Activated T-cell treated with anti-CD3 and anti-CD28 coated beads for 48 hours (primary cell): ENCODE measurements around the gene NRXN3.
A peak's percentile ranks its signal among the peaks of the same experiment; 100 is the strongest.

Experiments
- DNase-seq: peaks from one replicate; pipeline ENCODE4 v3.0.0-alpha.2; 2020; ENCODE audit warnings: low read depth

Gene NRXN3

DNA sequence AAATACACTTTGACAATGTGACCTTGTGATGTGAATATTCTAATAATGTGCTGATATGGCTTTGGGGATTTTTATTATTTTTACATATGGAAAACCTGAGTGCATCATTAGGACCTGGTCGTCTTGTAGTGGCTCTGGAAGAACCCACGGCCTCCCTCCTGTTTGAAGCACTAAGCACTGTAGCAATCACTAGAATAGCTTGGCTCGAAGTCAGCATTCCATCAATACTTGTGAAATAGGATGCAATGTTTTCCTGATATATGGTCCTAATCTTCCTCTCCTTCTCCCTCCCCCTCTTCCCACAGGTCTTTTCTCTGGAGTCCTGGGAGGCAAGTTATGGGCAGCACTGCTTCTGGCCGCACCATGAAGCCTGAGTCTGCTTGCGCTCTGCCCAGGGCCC lies 71.9 kb downstream of the NRXN3 start:
- no peak for DNase-seq

DNA sequence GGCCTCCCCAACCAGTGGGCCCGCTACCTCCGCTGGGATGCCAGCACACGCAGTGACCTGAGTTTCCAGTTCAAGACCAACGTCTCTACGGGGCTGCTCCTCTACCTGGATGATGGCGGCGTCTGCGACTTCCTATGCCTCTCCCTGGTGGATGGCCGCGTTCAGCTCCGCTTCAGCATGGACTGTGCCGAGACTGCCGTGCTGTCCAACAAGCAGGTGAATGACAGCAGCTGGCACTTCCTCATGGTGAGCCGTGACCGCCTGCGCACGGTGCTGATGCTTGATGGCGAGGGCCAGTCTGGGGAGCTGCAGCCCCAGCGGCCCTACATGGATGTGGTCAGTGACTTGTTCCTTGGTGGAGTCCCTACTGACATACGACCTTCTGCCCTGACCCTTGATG lies 73.0 kb downstream of the NRXN3 start:
- no peak for DNase-seq

DNA sequence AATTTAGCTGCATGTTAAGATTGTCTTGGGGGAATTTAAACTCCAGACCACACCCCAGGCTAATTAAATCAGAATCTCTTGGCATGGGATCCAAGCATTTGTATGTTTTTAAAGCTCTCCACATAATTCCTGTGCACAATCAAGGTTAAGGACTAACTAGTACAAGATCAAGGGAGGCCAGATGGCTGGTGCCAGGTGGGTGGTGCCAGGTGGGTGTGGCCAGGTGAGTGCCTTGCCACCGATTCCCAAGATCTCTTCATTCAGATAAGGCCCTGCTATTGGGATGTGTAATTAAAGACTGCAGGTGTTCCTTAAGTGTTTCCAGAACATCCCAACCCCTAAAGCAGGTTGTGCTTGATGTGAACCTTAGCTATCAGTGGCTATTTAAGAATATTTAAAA lies 75.1 kb downstream of the NRXN3 start:
- no peak for DNase-seq

DNA sequence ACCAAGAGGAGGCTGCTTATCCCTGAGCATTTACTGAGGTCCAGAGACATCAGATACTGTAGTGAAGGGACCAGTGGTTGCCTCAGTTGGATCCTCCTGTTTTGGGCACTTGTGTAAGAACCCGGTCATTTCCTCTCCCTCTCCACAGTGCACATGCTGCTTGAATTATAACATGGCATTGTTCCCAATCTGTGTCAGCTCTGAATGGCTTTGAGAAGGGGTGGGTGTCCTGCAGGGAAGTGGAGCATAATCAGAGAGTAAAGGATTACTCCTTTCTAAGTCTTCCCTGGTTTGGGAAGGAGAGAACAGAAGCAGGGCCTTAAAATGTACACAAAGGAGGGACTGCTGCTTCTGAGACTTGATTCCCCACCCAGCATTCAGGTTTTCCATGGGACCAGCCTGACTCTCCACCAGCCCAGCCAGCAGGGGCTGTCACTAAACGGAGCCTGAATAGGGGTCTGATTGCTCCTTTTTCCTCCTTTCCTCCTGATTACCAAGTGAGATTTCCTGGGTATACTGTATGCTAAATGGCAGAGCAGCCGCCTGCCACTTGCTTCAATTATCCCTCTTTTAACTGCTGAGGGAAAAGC lies 78.4 kb downstream of the NRXN3 start:
- DNase-seq, result no peak

DNA sequence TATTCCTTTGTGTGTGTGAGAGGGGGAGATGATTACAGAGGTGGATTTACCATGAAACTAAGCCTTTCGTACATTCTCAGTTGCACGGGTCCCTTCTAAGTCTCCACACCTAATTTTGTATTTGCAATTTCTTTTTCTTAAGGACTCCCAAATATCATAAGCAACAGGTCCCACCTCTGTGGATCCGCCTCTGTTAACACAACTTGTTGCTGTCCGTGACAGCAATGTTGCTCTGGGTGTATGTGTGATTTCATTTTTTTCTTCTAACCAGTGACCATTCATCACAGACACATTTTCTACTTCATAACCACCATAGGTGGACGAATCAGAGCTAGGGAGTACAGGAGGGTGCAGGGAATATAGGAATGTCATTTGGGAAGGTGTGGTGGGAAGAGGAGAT lies 81.1 kb downstream of the NRXN3 start:
- no peak for DNase-seq

DNA sequence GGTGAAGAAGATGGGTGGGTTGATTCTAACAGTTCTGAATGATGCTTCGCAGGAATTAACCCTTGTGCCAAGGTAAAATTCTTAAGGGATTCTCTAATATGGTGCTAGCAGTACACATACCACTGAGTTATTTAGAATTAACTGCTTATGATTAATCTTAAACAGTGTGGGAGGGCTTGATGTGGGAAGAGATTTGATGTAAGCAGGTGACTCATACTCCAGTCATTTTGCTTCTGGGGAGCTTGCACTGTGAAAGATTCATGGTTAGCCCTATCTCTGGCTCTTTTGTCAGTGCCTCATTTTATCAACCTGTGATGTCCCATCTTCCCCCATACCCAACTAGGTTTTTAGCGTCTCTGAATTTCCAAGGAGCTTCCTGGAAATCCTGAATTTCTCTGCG lies 83.8 kb downstream of the NRXN3 start:
- DNase-seq, result no peak

DNA sequence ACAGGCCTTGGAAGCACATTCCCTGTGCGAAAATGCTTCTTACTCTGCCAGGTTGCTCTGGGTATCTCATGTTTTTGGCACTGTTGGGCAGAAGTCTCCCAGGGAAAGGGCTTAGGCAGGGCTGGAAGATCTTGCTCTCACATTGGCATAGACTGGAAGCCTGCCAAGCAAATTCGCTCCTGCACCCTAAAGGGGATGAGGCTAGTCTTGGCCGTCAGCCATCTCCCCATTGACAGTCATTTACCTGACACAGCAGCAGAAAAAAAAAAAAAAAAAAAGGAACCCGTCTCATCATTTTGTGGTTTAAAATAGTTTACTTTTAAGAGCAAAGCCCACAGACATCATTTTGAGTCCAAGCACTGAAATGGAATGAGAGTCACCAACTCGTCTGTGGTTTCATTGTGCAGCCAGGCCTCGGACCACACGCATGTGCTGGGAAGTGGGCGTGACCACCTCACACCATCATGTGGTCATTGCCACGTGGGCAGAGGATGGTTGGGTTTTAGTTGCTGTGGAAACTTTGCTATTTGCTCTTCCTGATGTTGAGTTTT lies 84.8 kb downstream of the NRXN3 start:
- peak; percentile 50 for DNase-seq

DNA sequence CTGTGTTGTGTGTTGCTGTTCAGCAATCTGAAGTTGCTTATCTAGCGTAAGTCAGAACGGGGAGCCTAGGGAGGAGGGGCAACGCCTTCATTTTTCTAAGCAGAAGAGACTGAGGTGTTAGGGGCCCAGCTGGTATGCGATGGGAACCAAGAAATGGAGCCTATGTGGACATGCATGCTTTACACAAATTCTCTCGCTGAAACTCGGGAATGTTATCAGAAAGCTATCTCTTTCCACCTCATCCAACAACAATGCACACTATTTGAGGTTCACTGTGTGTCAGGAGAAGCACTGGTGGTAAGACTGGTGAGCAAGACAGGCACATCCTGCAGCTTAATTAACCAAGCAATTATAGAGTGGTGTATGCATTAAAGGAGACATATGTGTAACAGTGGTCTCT lies 89.7 kb downstream of the NRXN3 start:
- DNase-seq, result no peak

DNA sequence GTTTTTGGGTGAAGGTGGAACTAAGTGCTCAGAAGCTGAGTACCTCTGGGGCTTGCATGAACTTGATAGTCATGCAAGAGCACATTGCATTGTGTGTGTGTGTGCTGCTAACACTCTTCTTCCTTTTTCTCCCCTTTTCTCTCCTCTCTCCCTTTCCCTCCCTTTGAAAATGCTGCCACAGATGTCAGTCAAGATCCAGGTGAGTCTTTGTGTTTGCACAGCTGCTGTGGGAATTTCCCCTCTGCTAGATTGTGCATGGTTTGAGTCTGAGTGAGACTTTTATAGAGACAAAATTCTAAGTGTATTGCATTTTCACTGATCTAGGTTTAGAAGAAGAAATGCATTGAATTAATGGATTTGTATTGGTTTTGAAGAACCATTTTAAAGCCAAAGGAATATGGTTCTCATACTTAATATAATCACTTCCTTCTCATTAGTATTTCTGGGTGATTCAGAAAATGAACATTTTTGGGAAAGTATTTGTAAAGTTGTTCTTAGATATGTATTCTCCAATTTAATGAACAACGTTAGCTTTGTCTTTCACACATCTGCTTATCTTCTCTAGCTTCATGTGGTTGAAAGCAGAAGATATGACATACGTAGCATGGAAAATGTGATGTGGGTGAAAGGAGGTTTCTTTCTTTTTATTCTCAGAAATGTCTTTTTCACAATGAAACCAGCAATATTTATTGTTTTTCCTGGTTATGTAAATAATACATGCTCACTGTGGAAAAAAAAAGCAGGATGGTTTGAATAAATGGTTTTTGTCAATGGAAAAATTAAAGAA lies 108.5 kb downstream of the NRXN3 start:
- no peak for DNase-seq

DNA sequence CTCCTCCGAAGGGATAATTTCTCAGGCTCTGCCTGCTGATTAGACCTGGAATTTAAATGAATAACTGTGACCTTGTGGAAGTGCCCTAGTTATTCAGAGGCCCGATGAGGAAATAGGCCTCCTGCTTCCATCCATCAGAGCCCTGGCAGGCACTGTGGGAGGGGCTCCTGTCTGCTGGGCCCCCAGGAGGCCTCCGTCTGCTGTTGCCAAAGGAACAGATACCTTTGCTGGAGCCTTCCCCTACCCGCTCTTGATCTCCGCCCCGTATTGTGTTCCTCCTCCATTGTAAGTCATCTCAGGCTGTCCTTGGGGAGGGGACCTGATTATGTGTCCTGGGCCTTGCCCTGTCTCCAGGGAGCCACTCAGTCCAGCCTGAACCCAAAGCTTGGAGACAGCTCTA lies 112.3 kb downstream of the NRXN3 start:
- DNase-seq, result no peak

DNA sequence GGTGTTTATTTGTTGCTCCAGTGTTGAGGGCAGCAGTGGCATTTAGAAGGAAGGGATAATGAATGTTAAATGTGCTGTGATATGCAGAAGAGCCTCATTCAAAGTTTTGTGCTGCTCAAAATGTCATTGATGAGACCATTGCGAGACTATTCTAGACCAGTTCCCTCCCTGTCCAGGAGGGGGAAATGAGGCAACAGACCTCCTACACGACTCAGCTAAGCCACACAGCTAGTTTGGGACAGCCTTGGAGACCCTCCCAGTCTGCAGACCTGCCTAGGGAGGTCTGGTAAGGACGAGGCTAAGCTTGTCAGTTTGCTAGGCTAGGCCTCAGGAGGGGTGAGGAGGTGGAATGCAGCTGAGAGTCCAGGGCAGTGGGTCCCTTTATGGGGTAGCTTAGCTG lies 116.0 kb downstream of the NRXN3 start:
- DNase-seq, result no peak

DNA sequence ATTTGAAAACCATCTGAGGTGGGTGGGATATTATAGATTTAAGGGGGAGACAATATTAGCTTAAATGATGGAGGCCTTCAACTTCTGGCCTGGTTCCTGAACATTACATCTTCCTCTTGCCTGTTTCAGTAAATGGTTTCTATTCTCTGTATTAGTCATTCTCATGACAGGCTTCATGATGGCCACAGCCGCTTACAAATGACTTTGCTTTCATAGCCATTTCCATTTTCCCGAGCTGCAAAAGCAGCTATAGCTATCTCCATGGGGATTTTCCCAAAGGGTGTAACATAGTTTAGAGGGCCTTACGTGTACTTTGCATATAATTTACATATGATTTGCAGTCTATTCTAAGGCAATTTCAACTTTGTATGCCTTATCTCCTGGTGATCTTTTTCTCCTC lies 121.8 kb downstream of the NRXN3 start:
- no peak for DNase-seq

DNA sequence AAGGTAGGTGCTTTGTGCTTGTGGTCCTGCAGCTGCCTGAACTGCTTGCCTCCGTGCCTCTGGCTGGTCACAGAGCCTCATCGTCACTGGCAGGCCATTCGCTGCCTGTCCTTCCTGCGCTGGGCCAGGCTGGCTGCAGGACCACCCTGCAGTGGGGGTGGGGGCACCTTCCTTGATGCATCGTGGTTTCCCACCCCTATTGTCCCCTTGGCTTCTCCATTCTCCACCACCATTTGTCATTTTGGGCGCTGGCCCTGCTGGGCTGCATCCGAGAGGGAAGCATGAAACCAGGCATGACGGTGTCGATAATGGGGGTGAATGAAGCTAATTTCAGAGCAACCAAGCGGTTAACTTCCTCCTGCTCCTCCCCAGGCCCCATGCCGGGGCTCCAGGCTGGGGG lies 127.7 kb downstream of the NRXN3 start:
- DNase-seq, result no peak

DNA sequence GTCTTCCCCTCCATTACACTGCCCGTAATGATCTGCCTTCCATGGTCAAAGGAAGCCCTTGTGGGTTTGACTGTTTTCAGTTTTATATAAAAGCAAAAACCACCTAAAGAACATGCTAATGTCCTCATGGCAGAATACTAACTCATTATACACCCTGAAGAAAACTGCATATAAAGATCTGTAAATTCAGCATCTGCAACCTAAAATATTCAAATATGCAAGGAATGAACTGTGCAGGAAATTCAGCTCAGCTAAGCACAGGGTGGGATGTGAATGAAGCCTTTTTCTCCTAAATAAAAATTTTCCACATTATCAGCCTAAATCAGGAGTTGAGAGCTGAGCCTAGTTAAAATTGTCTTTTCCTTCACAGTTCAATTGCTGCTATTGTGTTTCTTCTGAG lies 128.1 kb downstream of the NRXN3 start:
- no peak for DNase-seq

DNA sequence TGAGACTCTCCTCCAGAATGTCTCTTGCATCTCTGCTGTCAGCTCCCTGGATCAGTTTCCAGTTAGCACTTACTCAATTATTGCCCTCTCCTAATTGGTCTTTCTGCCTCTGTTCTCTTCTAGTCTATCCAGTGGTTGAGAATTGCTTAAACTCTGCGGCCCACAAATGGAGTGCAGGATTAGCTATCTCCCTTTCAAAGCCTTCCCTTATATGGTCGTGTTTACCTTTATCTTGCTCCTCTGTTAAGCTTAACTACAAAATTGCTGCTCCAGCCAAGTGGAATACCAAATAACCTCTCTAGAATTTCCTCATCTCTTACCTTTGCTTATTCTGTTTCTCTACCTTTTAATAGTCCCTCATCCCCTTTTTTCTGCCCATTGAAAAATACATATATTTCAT lies 132.7 kb downstream of the NRXN3 start:
- no peak for DNase-seq

DNA sequence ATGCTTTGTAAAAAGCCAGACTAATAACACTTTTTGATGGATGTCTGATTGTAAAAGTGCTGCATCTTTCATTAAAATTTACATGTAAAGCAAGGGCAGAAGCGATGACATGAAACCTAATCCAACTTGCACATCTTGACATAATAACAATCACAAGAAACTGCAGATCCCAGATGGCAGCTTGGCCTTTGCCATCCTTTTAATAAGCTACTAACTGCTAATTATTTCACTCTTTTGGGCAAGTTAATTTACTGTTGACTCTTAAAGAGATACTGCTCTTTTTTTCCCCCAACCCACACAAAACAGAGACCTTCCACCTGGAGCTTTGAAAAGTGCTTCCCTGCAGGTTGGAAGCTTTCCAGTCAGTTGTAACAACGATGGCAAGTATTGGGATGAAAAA lies 137.5 kb downstream of the NRXN3 start:
- no peak for DNase-seq

DNA sequence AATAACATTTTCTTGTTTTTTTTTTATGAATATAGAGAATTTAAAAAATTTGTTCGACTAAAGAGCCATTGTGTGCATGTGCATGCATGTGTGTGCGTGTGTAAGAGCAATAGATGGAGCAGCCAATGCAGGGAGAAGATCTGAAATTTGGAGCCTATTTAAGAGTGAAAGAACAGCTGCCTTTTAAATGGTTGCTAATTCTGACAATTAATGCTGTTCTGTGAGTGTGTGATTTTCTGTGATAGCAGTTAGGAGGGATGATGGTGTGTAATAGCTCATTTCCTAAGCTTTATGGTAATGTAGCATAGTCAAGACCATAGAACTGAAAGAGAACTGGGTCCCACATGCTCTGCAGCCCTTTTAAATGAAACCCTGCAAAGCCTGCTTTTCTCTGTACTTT lies 137.9 kb downstream of the NRXN3 start:
- DNase-seq, result no peak

DNA sequence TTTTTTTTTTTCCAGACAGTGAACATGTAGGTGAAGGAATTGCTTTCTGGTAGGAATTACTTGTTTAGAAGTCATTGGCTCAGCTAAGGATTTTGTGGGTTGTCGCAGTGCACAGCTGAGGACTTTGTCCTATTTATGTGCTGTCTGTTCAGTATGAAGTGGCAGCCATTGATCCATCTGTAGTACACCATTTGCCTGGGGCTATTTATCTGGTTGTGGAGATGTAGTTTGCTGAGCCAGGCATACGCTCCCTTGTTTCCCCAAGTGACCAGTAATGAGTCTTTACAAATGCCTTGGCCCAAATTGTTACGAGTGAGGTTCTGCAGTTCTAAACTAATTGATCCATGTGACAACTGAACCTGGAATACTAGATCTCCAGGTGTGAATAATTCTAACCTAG lies 140.1 kb downstream of the NRXN3 start:
- no peak for DNase-seq

DNA sequence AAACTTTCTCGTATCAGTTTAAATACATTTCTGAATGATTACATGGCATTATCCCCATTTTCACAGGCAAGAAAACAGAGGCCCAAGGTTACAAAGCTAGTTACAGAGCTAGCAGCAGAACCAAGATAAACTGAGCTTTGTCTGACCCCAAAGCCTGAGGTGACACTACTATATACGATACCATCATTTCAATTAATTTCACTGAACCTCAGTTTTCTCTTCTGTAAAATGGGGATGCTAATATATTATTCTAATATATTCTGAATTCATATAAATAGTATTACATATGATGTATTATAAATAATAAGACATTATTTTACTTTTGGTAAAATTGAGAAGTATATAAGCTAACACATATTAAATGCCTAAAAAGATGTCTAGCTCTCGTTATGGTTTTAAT lies 143.3 kb downstream of the NRXN3 start:
- no peak for DNase-seq

DNA sequence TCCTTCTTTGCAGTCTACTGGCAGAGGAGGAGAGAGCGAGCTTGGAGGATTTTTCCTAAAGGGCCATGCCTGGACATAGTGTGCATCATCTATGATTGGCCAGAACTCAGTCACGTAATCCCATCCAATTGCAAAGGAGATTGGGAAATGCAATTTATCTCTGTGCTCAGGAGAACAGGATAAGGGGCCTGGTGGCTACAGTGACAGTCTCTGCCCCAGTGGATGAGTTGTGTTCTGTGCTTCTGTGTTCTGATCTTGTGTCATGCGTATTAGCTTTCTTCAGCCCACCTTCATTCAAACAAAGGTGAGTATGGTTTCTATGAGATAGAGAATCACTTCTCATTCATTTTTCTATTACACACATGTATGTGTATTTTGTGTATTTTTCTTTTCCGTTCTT lies 144.3 kb downstream of the NRXN3 start:
- DNase-seq, result no peak

DNA sequence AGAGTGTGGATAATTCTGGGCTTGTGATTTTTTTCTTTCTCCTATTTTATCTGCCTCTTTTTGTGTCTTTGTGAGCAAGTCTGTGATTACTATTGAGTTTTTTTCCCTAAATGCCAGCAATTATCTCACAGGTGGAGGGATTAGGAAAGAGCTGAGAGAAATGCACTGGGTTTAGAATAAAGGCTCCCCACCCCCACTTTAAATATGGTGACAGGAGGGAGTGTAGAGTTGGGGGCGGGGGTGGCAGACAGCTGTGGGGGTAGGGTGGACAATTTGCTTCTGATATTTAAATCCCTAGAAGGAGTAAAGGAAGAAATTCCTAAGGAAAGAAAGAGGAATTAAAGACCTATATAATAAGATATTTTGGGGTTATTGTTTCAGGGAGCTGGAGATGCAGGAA lies 145.9 kb downstream of the NRXN3 start:
- DNase-seq, result no peak

DNA sequence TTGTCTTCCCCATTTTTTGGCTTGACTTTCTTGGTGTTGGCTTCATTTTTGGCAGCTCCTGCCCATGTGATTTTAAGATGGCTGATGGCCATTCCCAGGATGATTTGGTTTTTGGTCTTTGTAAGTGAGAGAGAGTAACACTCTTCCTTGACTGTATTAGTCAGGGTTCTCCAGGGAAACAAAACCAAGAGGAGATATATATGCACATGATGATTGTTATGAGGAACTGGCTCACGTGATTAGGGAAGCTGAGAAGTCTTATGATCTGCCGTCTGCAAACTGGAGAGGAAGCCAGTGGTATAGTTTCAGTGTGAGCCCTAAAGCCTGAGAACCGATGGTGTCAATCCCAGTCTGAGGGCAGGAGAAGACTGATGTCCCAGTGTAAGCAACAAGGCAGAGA lies 146.6 kb downstream of the NRXN3 start:
- DNase-seq, result no peak

DNA sequence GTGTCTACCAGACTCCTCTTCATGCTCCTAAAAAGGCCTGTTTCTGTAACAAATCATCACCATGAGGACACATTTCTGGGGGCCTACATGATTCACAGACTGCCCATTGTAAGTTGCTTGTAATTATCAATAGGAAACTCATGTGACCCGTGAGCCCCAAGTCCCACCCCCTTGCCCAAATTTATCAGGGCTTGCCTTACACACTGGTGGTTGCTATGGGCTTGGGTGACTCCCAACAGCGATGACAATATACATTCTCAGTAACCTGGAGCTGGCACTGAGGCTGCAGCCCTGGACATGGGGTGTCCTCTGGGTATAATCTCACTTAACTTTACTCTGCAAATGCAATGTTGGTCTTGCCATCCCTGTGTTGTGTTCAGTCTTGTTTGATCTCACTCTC lies 149.2 kb downstream of the NRXN3 start:
- DNase-seq, result no peak
